ENCODE results near the gene EVPL. TPM values are rescaled to one million over a fixed set of nuclear protein-coding genes. Genes with fewer than 3 reads are reported as not detected.

The EVPL gene
- total RNA-seq, 1 experiment from 2014 or later, result 36.4 TPM

- DNase-seq (ENCODE audit: low read depth, low spot score) (no peak), ATAC-seq (peak; percentile 61)
- peaks cover 11% of the 10 kb centered on the region for H3K4me1 ChIP-seq (ENCODE audit: control insufficient read depth, insufficient read depth, low read length)
- intact Hi-C loops (cut with micrococcal nuclease; ENCODE audit: unreplicated experiment) (loop anchor here (5.0 kb wide), 1 partner anchor 93 kb away; no protein-coding TSS in a partner anchor), in situ Hi-C loops (cut with HindIII; ENCODE audit: low pct_unique_long_range_greater_than_20kb, low sequenced_read_pairs) (no loop called here)
- H3K36me3 ChIP-seq (ENCODE audit: control insufficient read depth, insufficient read depth, low read length), result no peaks in the 10 kb centered on the region
- CTCF ChIA-PET, result interaction anchor here (0.7 to 1.6 kb wide), 5 partner anchors 10 to 182 kb away, joined by 3 to 8 read pairs (median 3); partner anchors contain the start of gene MRPL38
- POLR2A ChIA-PET, result interaction anchor here (1.2 kb wide), 1 partner anchor 20 kb away, joined by 3 read pairs; no protein-coding TSS in a partner anchor
- H3K4me3 ChIP-seq (ENCODE audit: low read depth in 2 of 2, low read length in 2 of 2), result no peak overlapping the region
- H3K27ac ChIP-seq (ENCODE audit: low read length), result no peak overlapping the region
- TF ChIP-seq CTCF (IDR thresholded peaks at IDR 0.05) (peak; percentile 98), REST (IDR thresholded peaks at IDR 0.05; ENCODE audit: insufficient read depth in 1 of 2, low read depth in 2 of 2, low read length in 1 of 2) (no peak), POLR2AphosphoS5 (IDR thresholded peaks at IDR 0.05; ENCODE audit: low read depth, low read length) (no peak), TCF7L2 (IDR thresholded peaks at IDR 0.05; ENCODE audit: low read depth, low read length) (no peak)
- H3K9me3 ChIP-seq (ENCODE audit: control insufficient read depth, insufficient read depth, low read depth, low read length), result no peaks in the 10 kb centered on the region
- H3K27me3 ChIP-seq (ENCODE audit: control insufficient read depth, insufficient read depth, low read length), result no peaks in the 10 kb centered on the region
- BruUV-seq (replicated peaks), result no TSS peak
Measured at GRCh38 chr17:76000016-76000754, 26.9 kb downstream of the EVPL start.

GRCh38 chr17:75998327-75998795 lies 28.7 kb downstream of the EVPL start:
- in situ Hi-C loops (cut with HindIII; ENCODE audit: low pct_unique_long_range_greater_than_20kb, low sequenced_read_pairs), result no loop called here
- no peak for ATAC-seq
- no peak overlapping the region for H3K27ac ChIP-seq (ENCODE audit: low read length)
- 0 out of 2 replicates have a peak, but pooled peaks cover 3% of the 10 kb centered on the region for H3K4me1 ChIP-seq (ENCODE audit: control insufficient read depth, insufficient read depth, low read length)
- H3K36me3 ChIP-seq (ENCODE audit: control insufficient read depth, insufficient read depth, low read length), result no peaks in the 10 kb centered on the region
- BruUV-seq (replicated peaks), result no TSS peak
- ChIA-PET CTCF (interaction anchor here (0.6 to 0.9 kb wide), 4 partner anchors 10 to 61 kb away, joined by 3 to 5 read pairs (median 4); no protein-coding TSS in a partner anchor), POLR2A (interaction anchor here (0.6 kb wide), 1 partner anchor 82 kb away, joined by 3 read pairs; no protein-coding TSS in a partner anchor)
- no peak for DNase-seq (ENCODE audit: low read depth, low spot score)
- no peak overlapping the region for H3K4me3 ChIP-seq (ENCODE audit: low read depth in 2 of 2, low read length in 2 of 2)
- no peak for TF ChIP-seq CTCF (IDR thresholded peaks at IDR 0.05)
- no peaks in the 10 kb centered on the region for H3K27me3 ChIP-seq (ENCODE audit: control insufficient read depth, insufficient read depth, low read length)
- no peaks in the 10 kb centered on the region for H3K9me3 ChIP-seq (ENCODE audit: control insufficient read depth, insufficient read depth, low read depth, low read length)
- intact Hi-C loops (cut with micrococcal nuclease; ENCODE audit: unreplicated experiment), result no loop called here
